ENCODE results near the gene IRGQ. TPM values are rescaled to one million over a fixed set of nuclear protein-coding genes. Genes with fewer than 3 reads are reported as not detected.
A peak's percentile ranks its signal among the peaks of the same experiment; 100 is the strongest.

Gene IRGQ
- total RNA-seq, 1 donor from 2014 or later, result 27.4 TPM

GRCh38 chr19:43546581-43546980 is 49.4 kb downstream of the IRGQ start:
- no peaks in the 10 kb centered on the region for H3K27me3 ChIP-seq
- peaks cover 10% of the 10 kb centered on the region for H3K27me3 Mint-ChIP-seq (ENCODE audit: insufficient read depth, low read depth)
- H3K4me3 ChIP-seq, result no peak overlapping the region
- peaks cover 11% of the 10 kb centered on the region for H3K4me1 Mint-ChIP-seq
- no peaks in the 10 kb centered on the region for H3K4me1 ChIP-seq
- no peaks in the 10 kb centered on the region for H3K36me3 ChIP-seq
- no peak for TF ChIP-seq EZH2phosphoT487 (IDR thresholded peaks at IDR 0.05)
- no peak for TF ChIP-seq EZH2 (IDR thresholded peaks at IDR 0.05)
- TF ChIP-seq, protein P1, sequence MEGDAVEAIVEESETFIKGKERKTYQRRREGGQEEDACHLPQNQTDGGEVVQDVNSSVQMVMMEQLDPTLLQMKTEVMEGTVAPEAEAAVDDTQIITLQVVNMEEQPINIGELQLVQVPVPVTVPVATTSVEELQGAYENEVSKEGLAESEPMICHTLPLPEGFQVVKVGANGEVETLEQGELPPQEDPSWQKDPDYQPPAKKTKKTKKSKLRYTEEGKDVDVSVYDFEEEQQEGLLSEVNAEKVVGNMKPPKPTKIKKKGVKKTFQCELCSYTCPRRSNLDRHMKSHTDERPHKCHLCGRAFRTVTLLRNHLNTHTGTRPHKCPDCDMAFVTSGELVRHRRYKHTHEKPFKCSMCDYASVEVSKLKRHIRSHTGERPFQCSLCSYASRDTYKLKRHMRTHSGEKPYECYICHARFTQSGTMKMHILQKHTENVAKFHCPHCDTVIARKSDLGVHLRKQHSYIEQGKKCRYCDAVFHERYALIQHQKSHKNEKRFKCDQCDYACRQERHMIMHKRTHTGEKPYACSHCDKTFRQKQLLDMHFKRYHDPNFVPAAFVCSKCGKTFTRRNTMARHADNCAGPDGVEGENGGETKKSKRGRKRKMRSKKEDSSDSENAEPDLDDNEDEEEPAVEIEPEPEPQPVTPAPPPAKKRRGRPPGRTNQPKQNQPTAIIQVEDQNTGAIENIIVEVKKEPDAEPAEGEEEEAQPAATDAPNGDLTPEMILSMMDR (IDR thresholded peaks at IDR 0.05), result no peak
- no peaks in the 10 kb centered on the region for H3K9me3 ChIP-seq (ENCODE audit: low read depth)
- no peak for DNase-seq (ENCODE audit: low spot score)
- no peak overlapping the region for H3K27ac Mint-ChIP-seq
- H3K9me3 Mint-ChIP-seq, result no peaks in the 10 kb centered on the region
- H3K27ac ChIP-seq, result no peak overlapping the region
- no peaks in the 10 kb centered on the region for H4K20me1 ChIP-seq (ENCODE audit: low read depth)
- no peak overlapping the region for H3K9ac ChIP-seq
- peak overlapping the region; percentile 33 for H3K4me3 Mint-ChIP-seq
- H3K79me2 ChIP-seq (ENCODE audit: low read depth), result no peaks in the 10 kb centered on the region
- H3F3A ChIP-seq (ENCODE audit: low read depth), result no peaks in the 10 kb centered on the region
- no peak overlapping the region for H3K4me2 ChIP-seq
- no peak overlapping the region for H2AFZ ChIP-seq (replicated peaks)
- H3K36me3 Mint-ChIP-seq, result peaks cover 39% of the 10 kb centered on the region

GRCh38 chr19:43545981-43546380 is 50.0 kb downstream of the IRGQ start:
- no peak overlapping the region for H3K4me2 ChIP-seq
- Mint-ChIP-seq H3K36me3 (peaks cover 38% of the 10 kb centered on the region), H3K4me1 (peaks cover 10% of the 10 kb centered on the region), H3K27ac (no peak overlapping the region), H3K4me3 (no peak overlapping the region), H3K27me3 (ENCODE audit: insufficient read depth, low read depth) (peaks cover 9% of the 10 kb centered on the region), H3K9me3 (no peaks in the 10 kb centered on the region)
- H4K20me1 ChIP-seq (ENCODE audit: low read depth), result no peaks in the 10 kb centered on the region
- H3K9ac ChIP-seq, result no peak overlapping the region
- DNase-seq (ENCODE audit: low spot score), result no peak
- no peaks in the 10 kb centered on the region for H3F3A ChIP-seq (ENCODE audit: low read depth)
- no peak overlapping the region for H3K4me3 ChIP-seq
- H3K27me3 ChIP-seq, result no peaks in the 10 kb centered on the region
- H3K9me3 ChIP-seq (ENCODE audit: low read depth), result no peaks in the 10 kb centered on the region
- no peak overlapping the region for H2AFZ ChIP-seq (replicated peaks)
- H3K4me1 ChIP-seq, result no peaks in the 10 kb centered on the region
- no peak for TF ChIP-seq EZH2 (IDR thresholded peaks at IDR 0.05)
- TF ChIP-seq, protein P1 (IDR thresholded peaks at IDR 0.05), result no peak
- no peak for TF ChIP-seq EZH2phosphoT487 (IDR thresholded peaks at IDR 0.05)
- H3K79me2 ChIP-seq (ENCODE audit: low read depth), result no peaks in the 10 kb centered on the region
- no peak overlapping the region for H3K27ac ChIP-seq
- no peaks in the 10 kb centered on the region for H3K36me3 ChIP-seq

DNA sequence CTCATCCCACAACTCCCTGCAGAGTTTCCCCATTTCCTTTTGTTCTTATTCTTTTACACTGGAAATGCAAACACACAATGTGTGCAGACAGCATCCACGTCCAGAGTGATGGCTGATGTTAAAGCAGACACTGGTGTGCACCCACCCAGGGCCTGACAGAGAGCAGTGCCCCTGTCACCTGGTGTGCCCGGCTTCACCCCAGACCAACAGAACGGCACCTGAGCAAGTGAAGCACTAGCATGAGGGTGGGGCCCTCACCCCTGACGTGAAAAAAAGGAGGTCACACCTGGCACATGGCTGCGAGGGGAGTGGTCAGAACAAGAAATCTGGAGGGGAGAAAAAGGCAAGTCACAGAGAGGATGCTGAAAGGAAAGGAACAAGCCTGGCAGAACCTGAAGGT is 50.7 kb downstream of the IRGQ start:
- H3K27me3 Mint-ChIP-seq (ENCODE audit: insufficient read depth, low read depth), result peaks cover 9% of the 10 kb centered on the region
- no peaks in the 10 kb centered on the region for H3K9me3 ChIP-seq (ENCODE audit: low read depth)

More for the DNA sequence above, 50.7 kb downstream of the IRGQ start:
- Histone ChIP-seq H3K27me3 (no peaks in the 10 kb centered on the region), H2AFZ (replicated peaks) (no peak overlapping the region), H3K4me3 (no peak overlapping the region), H3F3A (ENCODE audit: low read depth) (no peaks in the 10 kb centered on the region), H3K27ac (no peak overlapping the region), H3K36me3 (no peaks in the 10 kb centered on the region), H4K20me1 (ENCODE audit: low read depth) (no peaks in the 10 kb centered on the region), H3K9ac (no peak overlapping the region), H3K79me2 (ENCODE audit: low read depth) (no peaks in the 10 kb centered on the region), H3K4me2 (no peak overlapping the region), H3K4me1 (no peaks in the 10 kb centered on the region)
- Mint-ChIP-seq H3K9me3 (no peaks in the 10 kb centered on the region), H3K27ac (no peak overlapping the region), H3K36me3 (peaks cover 38% of the 10 kb centered on the region), H3K4me3 (no peak overlapping the region), H3K4me1 (peaks cover 5% of the 10 kb centered on the region)
- TF ChIP-seq EZH2 (IDR thresholded peaks at IDR 0.05) (no peak), EZH2phosphoT487 (IDR thresholded peaks at IDR 0.05) (no peak)
- TF ChIP-seq, protein P1 (IDR thresholded peaks at IDR 0.05), result no peak
- DNase-seq (ENCODE audit: low spot score), result no peak
